Superior temporal gyrus (tissue), 1 donor: Measurements from ENCODE around the gene RARRES1.

Experiments
- DNase-seq: peaks from one replicate; pipeline ENCODE4 v3.0.0-alpha.2; 2016; ENCODE audit errors: extremely low spot score

Gene RARRES1

DNA sequence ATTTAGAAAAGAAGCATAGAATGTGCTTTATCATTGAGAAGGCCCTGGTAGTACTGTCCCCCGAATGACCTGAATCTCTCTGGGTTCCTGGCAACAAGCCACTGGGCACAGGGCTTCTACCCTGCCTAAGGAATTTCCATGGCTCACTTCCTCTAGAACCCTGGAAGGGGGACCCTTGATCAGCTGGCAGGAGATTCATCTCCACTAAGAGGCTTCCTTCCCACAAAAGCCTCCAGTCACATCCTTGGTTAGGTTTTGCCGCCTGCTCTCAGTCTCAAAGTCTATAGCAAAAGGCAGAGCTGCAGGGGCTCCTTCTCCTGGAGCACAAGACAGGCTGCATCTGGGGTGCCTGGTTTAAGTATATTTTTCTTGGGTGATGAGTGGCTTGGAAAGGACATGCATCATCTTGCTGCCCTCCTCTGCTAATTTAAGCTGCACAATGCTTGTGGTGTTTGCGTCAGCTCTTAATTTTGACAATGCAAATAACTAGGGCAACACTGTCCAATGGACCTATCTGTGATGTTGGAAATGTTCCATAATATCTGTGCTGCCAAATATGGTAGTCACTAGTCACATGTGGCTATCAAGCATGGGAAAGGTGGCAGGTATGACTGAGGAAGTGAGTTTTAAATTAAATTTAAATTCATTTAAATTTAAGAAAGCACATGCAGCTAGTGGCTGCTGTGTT is 33.4 kb upstream of the RARRES1 start:
- DNase-seq = no peak

DNA sequence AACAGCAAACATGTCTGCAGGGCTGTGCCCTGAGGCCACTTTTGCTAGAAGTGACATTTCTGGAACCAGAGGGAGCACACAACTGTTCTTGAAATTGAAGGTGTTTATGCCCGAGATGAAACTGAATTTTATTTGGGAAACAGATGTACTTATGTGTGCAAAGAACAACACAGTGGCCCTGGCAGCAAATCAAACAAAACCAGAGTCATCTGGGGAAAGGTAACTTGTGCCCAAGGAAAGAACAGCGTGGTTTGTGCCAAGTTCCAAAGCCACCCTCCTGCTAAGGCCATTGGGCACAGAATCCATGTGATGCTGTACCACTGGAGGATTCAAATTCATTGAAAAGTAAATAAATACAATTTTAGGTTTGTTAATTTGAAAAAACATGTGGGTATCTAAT is 31.2 kb upstream of the RARRES1 start:
- no peak for DNase-seq

GRCh38 chr3:158762701-158763100 is 30.4 kb upstream of the RARRES1 start:
- no peak for DNase-seq

DNA sequence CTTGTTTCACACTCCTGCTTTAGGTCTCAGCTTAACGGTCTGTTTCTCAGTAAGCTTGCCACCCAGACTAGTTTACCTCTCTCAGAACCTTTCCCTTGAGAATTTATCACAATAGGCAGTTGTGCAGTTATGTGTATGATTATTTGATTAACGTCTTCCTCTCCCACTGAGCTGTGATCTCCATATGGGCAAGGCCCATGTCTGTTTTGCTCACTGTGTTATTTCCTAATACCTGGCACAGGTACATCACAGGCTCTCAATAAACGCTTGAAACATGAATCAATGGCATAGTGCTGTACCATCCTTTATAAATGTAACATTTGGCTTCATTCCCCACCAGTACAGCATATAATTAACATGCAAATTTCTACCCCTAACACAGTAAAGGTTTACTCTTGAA is 29.1 kb upstream of the RARRES1 start:
- DNase-seq = no peak

DNA sequence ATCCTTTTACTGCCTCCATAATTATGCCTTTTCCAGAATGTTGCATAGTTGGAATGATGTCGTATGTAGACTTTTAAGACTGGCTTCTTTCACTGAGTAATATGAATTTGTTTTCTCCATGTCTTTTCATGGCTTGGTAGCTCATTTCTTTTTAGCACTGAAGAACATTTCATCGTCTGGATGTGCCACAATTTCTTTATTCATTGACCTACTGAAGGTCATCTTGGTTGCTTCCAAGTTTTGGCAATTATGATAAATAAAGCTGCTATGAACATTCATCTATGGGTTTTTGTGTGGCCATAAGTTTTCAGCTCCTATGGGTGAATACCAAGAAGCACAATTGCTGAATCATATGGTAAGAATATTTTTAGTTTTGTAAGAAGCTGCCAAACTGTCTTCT is 23.2 kb upstream of the RARRES1 start:
- DNase-seq = peak; percentile 12

DNA sequence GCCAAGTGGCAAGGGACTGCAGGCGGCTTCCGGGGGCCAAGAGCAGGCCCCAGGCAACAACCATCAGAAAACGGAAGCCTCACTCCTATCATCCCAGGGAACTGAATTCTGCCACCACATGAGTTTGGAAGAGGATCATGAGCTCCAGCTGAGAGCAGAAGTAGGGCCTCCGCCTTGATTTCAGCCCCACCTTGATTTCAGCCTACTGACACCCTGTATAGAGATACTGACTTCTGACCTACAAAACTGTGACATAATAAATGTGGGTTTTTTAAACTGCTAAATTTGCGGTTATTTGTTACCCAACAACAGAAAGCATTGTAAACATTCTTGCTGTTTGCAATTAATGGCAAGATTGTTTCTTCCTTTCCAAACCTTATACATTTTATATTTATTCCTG is 21.6 kb upstream of the RARRES1 start:
- DNase-seq = no peak

DNA sequence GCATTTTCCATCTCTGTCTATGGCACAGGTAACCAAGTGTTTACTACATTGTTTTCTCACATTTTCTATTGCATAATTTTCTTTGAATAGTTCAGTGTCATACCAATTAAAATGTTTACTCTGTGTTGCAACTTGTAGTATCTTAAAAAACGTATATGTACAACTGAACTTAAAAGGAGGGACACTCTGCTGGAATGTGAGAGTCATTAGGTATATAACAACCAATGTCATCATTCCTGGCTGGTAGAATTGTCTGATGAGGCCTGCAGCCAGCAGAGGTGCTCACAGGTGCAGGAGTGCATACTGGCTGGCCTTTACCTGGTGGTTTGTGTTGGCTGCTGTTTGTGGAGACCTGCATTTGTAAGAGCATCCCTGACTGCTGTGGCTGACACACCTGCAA is 19.1 kb upstream of the RARRES1 start:
- no peak for DNase-seq

GRCh38 chr3:158750016-158750415 is 17.8 kb upstream of the RARRES1 start:
- DNase-seq = no peak

DNA sequence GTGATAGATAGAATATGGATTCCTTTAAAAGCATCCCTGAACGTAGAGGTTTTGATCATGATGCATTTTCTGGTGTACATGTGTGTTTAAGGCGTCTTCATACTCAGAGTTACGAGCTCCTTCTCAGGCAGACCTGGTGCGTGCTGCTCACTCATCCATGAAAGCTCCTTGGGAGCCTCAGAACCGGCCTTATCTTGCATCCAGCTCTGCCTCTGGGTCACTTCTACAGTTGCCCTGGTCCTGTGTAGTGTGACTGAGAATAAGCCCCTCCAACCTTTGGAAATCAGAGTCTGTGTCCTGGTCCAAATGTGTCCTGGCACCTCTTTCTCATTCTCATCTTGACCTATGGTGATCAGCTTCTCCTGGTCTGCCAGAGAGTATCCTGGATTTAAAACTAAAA is 17.3 kb upstream of the RARRES1 start:
- no peak for DNase-seq

DNA sequence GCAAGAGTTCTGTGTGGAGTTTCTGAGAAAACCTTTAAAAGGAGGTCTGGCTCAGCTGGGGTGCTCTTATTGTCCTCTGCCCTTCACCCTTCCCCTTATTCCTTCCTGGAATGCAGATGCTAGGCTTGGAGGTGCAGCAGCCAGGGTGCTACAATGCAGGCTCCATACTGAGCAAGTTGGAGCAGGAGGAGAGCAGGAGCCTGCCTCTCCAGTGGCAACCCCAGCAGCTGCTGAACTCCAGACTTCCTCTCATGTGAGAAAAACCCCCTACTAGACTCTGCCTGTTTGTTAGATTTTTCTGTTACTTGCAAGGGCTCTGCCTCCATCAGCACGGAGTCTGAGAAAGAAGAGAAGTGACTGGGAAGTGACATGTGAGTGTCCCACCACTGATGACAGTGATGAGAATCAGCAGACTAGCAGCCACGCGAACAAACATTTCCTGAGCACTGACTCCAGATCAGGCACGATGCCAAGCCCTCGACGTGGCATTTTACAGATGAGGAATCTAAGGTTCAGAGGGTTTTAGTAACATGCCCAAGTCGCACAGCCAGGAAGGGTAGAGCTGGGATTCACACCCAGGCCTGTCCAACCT is 16.1 kb upstream of the RARRES1 start:
- DNase-seq = no peak

GRCh38 chr3:158747417-158747816 is 15.2 kb upstream of the RARRES1 start:
- DNase-seq = no peak

DNA sequence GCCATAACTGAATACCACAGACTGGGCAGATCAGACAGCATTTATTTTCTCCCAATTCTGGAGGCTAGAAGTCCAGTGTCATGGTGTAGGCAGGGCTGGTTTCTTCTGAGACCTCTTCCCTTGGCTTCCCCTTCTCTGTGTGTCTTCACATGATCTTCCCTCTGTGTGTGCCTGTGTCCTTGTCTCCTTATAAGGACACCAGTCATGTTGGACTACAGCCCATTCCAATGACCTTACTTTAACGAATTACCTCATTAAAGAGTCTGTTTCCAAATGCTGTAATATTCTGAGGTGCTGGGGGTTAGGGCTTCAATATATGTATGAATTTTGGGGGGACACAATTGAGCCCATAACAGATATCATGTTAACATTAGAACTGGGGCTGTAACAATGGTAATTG is 13.3 kb upstream of the RARRES1 start:
- no peak for DNase-seq

DNA sequence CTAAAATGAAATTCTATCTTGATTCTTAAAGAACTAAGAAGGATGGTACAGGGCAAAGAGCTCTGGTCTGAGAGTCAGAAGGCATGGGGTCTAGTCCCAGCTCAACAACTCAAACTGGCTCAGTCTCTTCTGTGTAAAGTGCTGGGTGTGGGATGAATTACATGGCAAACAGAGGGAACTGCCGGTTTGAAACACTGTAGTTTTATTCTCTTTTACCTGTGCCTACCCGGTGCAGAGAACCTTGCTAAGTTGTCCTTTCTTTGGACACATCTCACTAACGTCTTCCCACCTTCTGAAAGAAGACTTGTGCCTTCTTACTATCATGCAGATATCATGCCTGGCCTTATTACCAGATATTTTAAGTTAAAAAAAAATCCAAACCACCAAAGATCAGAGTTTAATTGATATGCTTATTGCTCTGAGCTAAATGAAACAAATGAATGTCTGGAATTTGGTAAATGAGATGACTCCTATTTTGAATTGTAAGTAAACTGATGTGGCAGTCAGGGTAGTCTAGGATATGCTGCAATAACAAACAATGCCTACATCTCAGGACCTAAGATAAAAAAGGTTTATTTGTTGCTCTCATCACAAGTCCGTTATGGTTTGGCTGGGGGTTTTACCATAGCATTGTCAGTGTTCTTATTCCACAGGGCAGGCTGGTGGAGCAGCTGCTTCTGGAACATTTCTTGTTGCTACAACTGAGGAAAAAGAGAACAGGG is 12.5 kb upstream of the RARRES1 start:
- DNase-seq = no peak

- no peak for DNase-seq
These were observed 11.7 kb upstream of the RARRES1 start for GRCh38 chr3:158743664-158744566.

DNA sequence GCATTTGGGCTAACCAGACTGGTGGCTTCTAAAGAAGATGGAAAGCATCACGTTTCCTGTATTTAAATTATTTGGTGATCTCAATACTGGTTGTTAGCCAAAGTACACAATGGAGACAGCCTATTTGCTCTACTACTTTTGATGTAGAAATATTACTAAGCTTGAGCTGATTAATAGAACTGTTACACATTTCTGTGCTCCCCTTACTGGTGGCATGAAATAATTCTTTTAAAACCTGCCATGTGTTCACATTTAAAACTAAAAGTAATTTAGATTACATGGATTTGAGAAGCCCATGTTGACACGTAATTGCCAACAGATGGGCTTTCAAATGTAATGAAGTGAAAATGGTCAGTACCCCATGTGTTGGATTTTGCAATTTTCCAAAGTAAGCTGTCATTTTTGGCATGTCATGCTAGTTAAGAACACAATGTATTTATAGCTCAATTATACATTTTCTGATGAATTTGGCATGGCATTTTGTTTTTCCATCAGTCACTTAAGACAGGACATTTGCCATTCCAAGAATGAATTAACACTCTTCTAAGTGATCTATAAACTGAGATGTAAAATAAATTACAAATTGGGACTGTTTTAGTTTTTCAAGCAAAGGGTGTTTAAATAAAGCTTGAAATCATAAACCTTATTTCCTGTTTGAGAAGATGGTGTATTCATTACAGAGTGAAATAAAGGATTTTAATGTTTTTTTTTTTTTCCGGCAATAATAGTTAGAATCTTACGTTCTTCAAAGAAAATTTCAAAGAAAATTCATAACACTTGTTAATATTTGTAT is 10.8 kb upstream of the RARRES1 start:
- no peak for DNase-seq

GRCh38 chr3:158739661-158740060 is 7.4 kb upstream of the RARRES1 start:
- no peak for DNase-seq

DNA sequence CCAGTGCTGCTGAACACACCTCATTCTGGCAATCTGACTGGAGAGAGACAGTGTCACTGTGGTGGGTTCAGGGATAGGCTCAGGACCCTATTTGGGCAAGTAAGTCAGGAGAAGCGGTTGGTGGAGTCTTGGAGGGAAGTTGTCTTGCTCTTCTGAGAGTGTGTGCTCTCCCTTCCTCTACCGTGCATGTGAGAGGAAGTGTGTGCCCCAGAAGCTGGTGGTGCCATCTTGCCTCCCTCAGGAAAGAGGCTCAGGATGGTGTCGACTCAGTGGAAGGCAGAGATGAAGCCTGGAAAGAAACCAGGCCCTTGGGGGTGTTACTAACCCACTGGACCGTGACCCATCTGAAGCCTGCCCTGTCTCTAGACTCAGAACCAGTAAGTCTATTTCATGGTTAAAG is 6.8 kb upstream of the RARRES1 start:
- DNase-seq = no peak

DNA sequence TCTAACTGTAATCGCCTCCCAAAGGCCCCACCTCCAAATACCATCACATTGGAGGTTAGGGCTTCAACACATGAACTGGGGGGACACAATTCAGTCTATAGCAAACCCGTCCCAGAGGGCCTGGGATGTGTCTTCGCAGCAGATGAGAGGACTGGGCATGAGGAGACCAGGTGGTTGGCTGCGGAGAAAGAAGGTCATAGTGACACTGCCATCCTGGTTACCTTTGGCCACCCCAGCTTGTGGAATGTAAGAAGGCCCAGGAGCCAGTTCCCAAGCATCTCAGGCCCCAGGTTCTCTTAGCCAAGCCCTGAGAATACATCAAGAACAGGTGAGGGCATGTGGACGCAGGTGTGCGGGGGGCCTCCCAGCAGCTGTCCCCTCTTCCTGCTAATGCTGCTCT is 6.4 kb upstream of the RARRES1 start:
- DNase-seq = no peak

- no peak for DNase-seq
These were observed 5.8 kb upstream of the RARRES1 start for GRCh38 chr3:158737976-158738615.

DNA sequence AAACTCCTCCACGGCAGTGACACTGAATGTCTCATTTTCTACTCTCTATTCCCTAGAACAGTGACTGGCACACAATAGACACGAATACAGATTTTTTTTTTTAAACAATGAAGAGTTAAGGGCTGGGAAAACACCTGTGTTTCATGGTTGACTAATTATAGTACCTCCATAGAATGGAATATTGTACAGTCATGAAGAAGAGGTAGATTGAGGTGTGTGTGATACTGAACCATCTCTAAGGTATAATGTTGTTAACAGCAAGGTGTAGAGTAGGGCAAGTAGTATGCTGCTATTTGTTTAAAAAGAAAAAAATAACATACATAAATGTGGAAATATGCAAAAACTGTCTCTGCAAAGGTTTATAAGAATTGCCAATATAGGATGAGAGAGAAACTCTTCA is 5.2 kb upstream of the RARRES1 start:
- DNase-seq = no peak
